Keratinocyte (primary cell): ENCODE data around the gene CHI3L2. TPM values are rescaled to one million over a fixed set of nuclear protein-coding genes. Genes with fewer than 3 reads are reported as not detected.

Experiments used
- DNase-seq: peaks from one replicate; pipeline ENCODE4 v3.0.0-alpha.2; 2011; ENCODE audit warnings: low read depth, missing footprints, low spot score
- FAIRE-seq: peaks from 2 replicates; lab custom pipeline; 2011; peaks lifted over from hg19 to GRCh38; lab: Jason Lieb, UNC
- H2AFZ ChIP-seq: 2 replicates; pipeline ENCODE4 v1.6.0; 2012; ENCODE audit warnings: low read length, control low read depth, inconsistent platforms; ENCODE audit not compliant: control insufficient read depth
- H3K27ac ChIP-seq: 2 replicates; pipeline ENCODE4 v1.5.1; 2011; ENCODE audit warnings: low read length; ENCODE audit not compliant: control insufficient read depth, insufficient read depth
- H3K27me3 ChIP-seq: 3 replicates; pipeline ENCODE4 v1.6.0; 2011; ENCODE audit warnings: low read length; ENCODE audit not compliant: control insufficient read depth, insufficient read depth; ENCODE audit errors: extremely low read depth
- H3K36me3 ChIP-seq, 2 experiments: 2 replicates in 1 of 2; 3 replicates in 1 of 2; pipeline ENCODE4 v1.5.1; 2011; ENCODE audit warnings: low read length in 2 of 2, mild to moderate bottlenecking in 1 of 2; ENCODE audit not compliant: control insufficient read depth in 2 of 2, insufficient read depth in 2 of 2; ENCODE audit errors: extremely low read depth in 1 of 2
- H3K4me1 ChIP-seq: 3 replicates; pipeline ENCODE4 v1.5.1; 2011; ENCODE audit warnings: low read length; ENCODE audit not compliant: control insufficient read depth, insufficient read depth; ENCODE audit errors: extremely low read depth
- H3K4me2 ChIP-seq: 3 replicates; pipeline ENCODE4 v1.6.0; 2011; ENCODE audit warnings: low read depth, low read length; ENCODE audit not compliant: control insufficient read depth, insufficient read depth; ENCODE audit errors: extremely low read depth
- H3K4me3 ChIP-seq, 3 experiments: fragments of 200-600 bp in 1 of 3; sonication (generic) in 1 of 3; 2 replicates in 2 of 3; 3 replicates in 1 of 3; pipeline ENCODE4 v1.5.1; 2011 to 2016; ENCODE audit warnings: low read length in 3 of 3, mild to moderate bottlenecking in 3 of 3, control low read depth in 2 of 3, inconsistent platforms in 1 of 3, low read depth in 1 of 3, mixed read lengths in 1 of 3, mixed run types in 1 of 3, moderate library complexity in 1 of 3; ENCODE audit not compliant: control insufficient read depth in 2 of 3, insufficient read depth in 2 of 3; ENCODE audit errors: extremely low read depth in 1 of 3
- H3K79me2 ChIP-seq: 2 replicates; pipeline ENCODE4 v1.6.0; 2012; ENCODE audit warnings: low read length; ENCODE audit not compliant: control insufficient read depth, insufficient read depth
- H3K9ac ChIP-seq: 3 replicates; pipeline ENCODE4 v1.6.0; 2011; ENCODE audit warnings: low read length; ENCODE audit not compliant: control insufficient read depth, insufficient read depth; ENCODE audit errors: extremely low read depth
- H3K9me1 ChIP-seq: 3 replicates; pipeline ENCODE4 v1.6.0; 2011; ENCODE audit warnings: low read length; ENCODE audit not compliant: control insufficient read depth, insufficient read depth; ENCODE audit errors: extremely low read depth
- H3K9me3 ChIP-seq: 2 replicates; pipeline ENCODE4 v1.5.1; 2012; ENCODE audit warnings: low read depth, low read length; ENCODE audit not compliant: control insufficient read depth
- H4K20me1 ChIP-seq: 3 replicates; pipeline ENCODE4 v1.6.0; 2011; ENCODE audit warnings: low read length; ENCODE audit not compliant: control insufficient read depth, insufficient read depth; ENCODE audit errors: extremely low read depth
- CTCF ChIP-seq, 3 experiments: IDR thresholded peaks in 1 of 3; conservative IDR thresholded peaks in 1 of 3; optimal IDR thresholded peaks in 1 of 3; 2 replicates in 2 of 3; 3 replicates in 1 of 3; pipeline versions ENCODE3 to v1.5.1; 2011; ENCODE audit warnings: low read length in 3 of 3, mild to moderate bottlenecking in 3 of 3, moderate library complexity in 2 of 3, control low read depth in 1 of 3, inconsistent platforms in 1 of 3; ENCODE audit not compliant: insufficient read depth in 2 of 3; ENCODE audit errors: extremely low read depth in 1 of 3
- EZH2 ChIP-seq: IDR thresholded peaks from one replicate; pipeline ENCODE4 v1.6.1; 2012; ENCODE audit warnings: inconsistent platforms, mild to moderate bottlenecking, low read length, moderate library complexity
- dilution Hi-C: fragments of 300-500 bp; cut with MboI; formaldehyde crosslinking; loops from one replicate; pipeline ENCODE4 v1.7.0; 2020; ENCODE audit warnings: low sequenced_read_pairs; ENCODE audit not compliant: extremely low pct_ligation_motif_present
- polyA plus RNA-seq, 5 experiments: library from polyadenylated mRNA; depleted of rRNA in 3 of 5; stranded (reverse) in 3 of 5; stranded (forward) in 1 of 5; unstranded in 1 of 5; fragments of >200 nt; gene quantifications; 1 replicate in 1 of 5; 2 replicates in 3 of 5; 3 replicates in 1 of 5; pipeline versions ENCODE4 v1.2.1 to v1.2.3, GENCODE V29; 2011 to 2012; ENCODE audit warnings: missing spikeins in 2 of 5, low read depth in 1 of 5, low replicate concordance in 1 of 5

Gene CHI3L2
- polyA plus RNA-seq, 1 donor (not counting 4 experiments of a cell fraction or from before 2014, with no cell fraction given): 2.5 TPM

- H3K9me1 ChIP-seq: no peaks in the 10 kb centered on the region
- no peaks in the 10 kb centered on the region for H4K20me1 ChIP-seq
- peak overlapping the region; percentile 50 for H3K27ac ChIP-seq
- H3K27me3 ChIP-seq: no peaks in the 10 kb centered on the region
- H3K4me3 ChIP-seq: no peak overlapping the region
- peak overlapping the region; percentile 52 for H3K4me2 ChIP-seq
- dilution Hi-C loops: no loop called here
- H3K79me2 ChIP-seq: no peaks in the 10 kb centered on the region
- FAIRE-seq (peak; percentile 73), DNase-seq (no peak)
- H3K9ac ChIP-seq: no peak overlapping the region
- no peak for TF ChIP-seq EZH2
- no peak for TF ChIP-seq CTCF (optimal IDR thresholded peaks at IDR 0.05 in 1 of 3, IDR thresholded peaks at IDR 0.05 in 1 of 3, conservative IDR thresholded peaks at IDR 0.05 in 1 of 3; ENCODE audit: extremely low read depth in 1 of 3, insufficient read depth in 2 of 3, low read length in 3 of 3)
- peaks cover 24% of the 10 kb centered on the region for H3K4me1 ChIP-seq
- peak overlapping the region; percentile 17 for H2AFZ ChIP-seq
- H3K36me3 ChIP-seq: no peaks in the 10 kb centered on the region
- H3K9me3 ChIP-seq: no peaks in the 10 kb centered on the region
Measured at GRCh38 chr1:111208921-111209320, 18.6 kb upstream of the CHI3L2 start.

GRCh38 chr1:111209622-111210021 lies 17.9 kb upstream of the CHI3L2 start:
- peak; percentile 90 for DNase-seq
- Histone ChIP-seq H3K27me3 (no peaks in the 10 kb centered on the region), H4K20me1 (no peaks in the 10 kb centered on the region), H3K4me3 (no peak overlapping the region), H3K4me1 (peaks cover 27% of the 10 kb centered on the region), H2AFZ (no peak overlapping the region), H3K9me3 (no peaks in the 10 kb centered on the region), H3K4me2 (peak overlapping the region; percentile 52), H3K36me3 (no peaks in the 10 kb centered on the region), H3K9ac (no peak overlapping the region), H3K9me1 (no peaks in the 10 kb centered on the region), H3K27ac (peak overlapping the region; percentile 50), H3K79me2 (no peaks in the 10 kb centered on the region)
- TF ChIP-seq CTCF (optimal IDR thresholded peaks at IDR 0.05 in 1 of 3, IDR thresholded peaks at IDR 0.05 in 1 of 3, conservative IDR thresholded peaks at IDR 0.05 in 1 of 3; ENCODE audit: extremely low read depth in 1 of 3, insufficient read depth in 2 of 3, low read length in 3 of 3) (no peak), EZH2 (no peak)
- dilution Hi-C loops: no loop called here
- peak; percentile 71 for FAIRE-seq
